Activated CD4-positive, alpha-beta T cell treated with anti-CD3 and anti-CD28 coated beads, Interleukin-2, Interleukin-4, amounts not matched to agents 100 ng/mL and 50 ng/mL, durations not matched to agents 16 hours and 8 hours (primary cell): Measurements from ENCODE around the gene MEIS1.

ENCODE experiments used
- DNase-seq: peaks from one replicate; pipeline ENCODE4 v3.0.0-alpha.2; 2020; ENCODE audit warnings: low spot score

The MEIS1 gene

GRCh38 chr2:66431846-66432587, 2.9 kb upstream of the MEIS1 start:
- DNase-seq = no peak

GRCh38 chr2:66432801-66433694, 1.9 kb upstream of the MEIS1 start:
- peak; percentile 35 for DNase-seq

GRCh38 chr2:66433695-66433944, 1.3 kb upstream of the MEIS1 start:
- DNase-seq = no peak

- DNase-seq = peak; percentile 12
Measured at GRCh38 chr2:66433945-66434678, 813 bp upstream of the MEIS1 start.

- DNase-seq = no peak
Measured at GRCh38 chr2:66435549-66435875, 587 bp downstream of the MEIS1 start.

GRCh38 chr2:66435963-66436362, 1.0 kb downstream of the MEIS1 start:
- no peak for DNase-seq

- DNase-seq = no peak
Measured at GRCh38 chr2:66436581-66437001, 1.7 kb downstream of the MEIS1 start.

- no peak for DNase-seq
Measured at GRCh38 chr2:66437109-66437690, 2.3 kb downstream of the MEIS1 start.

GRCh38 chr2:66437691-66438497, 3.0 kb downstream of the MEIS1 start:
- DNase-seq = no peak

GRCh38 chr2:66438498-66438833, 3.5 kb downstream of the MEIS1 start:
- DNase-seq = no peak

GRCh38 chr2:66438891-66439811, 4.2 kb downstream of the MEIS1 start:
- DNase-seq = no peak

- DNase-seq = no peak
Measured at GRCh38 chr2:66439812-66440542, 5.1 kb downstream of the MEIS1 start.

GRCh38 chr2:66440708-66441497, 6.0 kb downstream of the MEIS1 start:
- DNase-seq = no peak

GRCh38 chr2:66441581-66442320, 6.8 kb downstream of the MEIS1 start:
- DNase-seq = no peak

- DNase-seq = no peak
Measured at GRCh38 chr2:66442516-66443185, 7.7 kb downstream of the MEIS1 start.

GRCh38 chr2:66443186-66443978, 8.5 kb downstream of the MEIS1 start:
- no peak for DNase-seq
